Peyer's patch (tissue), 4 donors: ENCODE measurements around the gene PLAGL2. TPM values are rescaled to one million over a fixed set of nuclear protein-coding genes. Genes with fewer than 3 reads are reported as not detected.
"Not testable (repeated sequence)": the region's sequence is repeated elsewhere in the genome, so short reads cannot be mapped to it uniquely, and the experiment has no call there.

Source experiments
- DNase-seq, 3 donors: peaks; one replicate each; pipeline ENCODE4 v3.0.0-alpha.2; 2017 to 2019
- H3K27ac ChIP-seq, 4 donors: fragments of 200-600 bp; sonication (generic); one replicate each; pipeline ENCODE4 v1.5.1; 2016 to 2019
- H3K27me3 ChIP-seq, 2 donors: fragments of 200-600 bp; sonication (generic); one replicate each; pipeline ENCODE4 v1.5.1; 2019
- H3K36me3 ChIP-seq, 3 donors: fragments of 200-600 bp; sonication (generic); one replicate each; pipeline ENCODE4 v1.5.1; 2016 to 2019
- H3K4me1 ChIP-seq, 4 donors: fragments of 200-600 bp; sonication (generic); one replicate each; pipeline ENCODE4 v1.5.1; 2016 to 2019
- H3K4me3 ChIP-seq, 4 donors: fragments of 200-600 bp; sonication (generic); 1 replicate in 3 of 4; 2 replicates in 1 of 4; pipeline ENCODE4 v1.5.1; 2016 to 2019; ENCODE audit warnings: mild to moderate bottlenecking in 1 of 4
- H3K9me3 ChIP-seq, 4 donors: fragments of 200-600 bp; sonication (generic); one replicate each; pipeline ENCODE4 v1.5.1; 2016 to 2019; ENCODE audit warnings: mild to moderate bottlenecking in 1 of 4
- POLR2A ChIP-seq, 2 donors: fragments of 450-650 bp; IDR thresholded peaks; one replicate each; pipeline ENCODE4 v1.5.1; 2017; ENCODE audit warnings: antibody characterized with exemption in 2 of 2, mild to moderate bottlenecking in 2 of 2, moderate library complexity in 2 of 2
- total RNA-seq, 4 donors: library from RNA; depleted of rRNA; stranded (reverse); fragments of >200 nt; gene quantifications; one replicate each; pipeline ENCODE4 v1.1.0, GENCODE V29; 2016
- TF ChIP-seq, protein P1 (sequence below), 6 experiments: fragments of 450-650 bp in 4 of 6; fragments of 200-600 bp in 2 of 6; sonication (generic) in 1 of 6; IDR thresholded peaks; one replicate each; pipeline ENCODE4 v1.5.1; 2017 to 2019; ENCODE audit warnings: antibody characterized with exemption in 6 of 6, mild to moderate bottlenecking in 3 of 6, moderate library complexity in 1 of 6

Gene PLAGL2
- total RNA-seq, 4 donors from 2014 or later: 5.8 to 55.9 (median 25.8) TPM

DNA sequence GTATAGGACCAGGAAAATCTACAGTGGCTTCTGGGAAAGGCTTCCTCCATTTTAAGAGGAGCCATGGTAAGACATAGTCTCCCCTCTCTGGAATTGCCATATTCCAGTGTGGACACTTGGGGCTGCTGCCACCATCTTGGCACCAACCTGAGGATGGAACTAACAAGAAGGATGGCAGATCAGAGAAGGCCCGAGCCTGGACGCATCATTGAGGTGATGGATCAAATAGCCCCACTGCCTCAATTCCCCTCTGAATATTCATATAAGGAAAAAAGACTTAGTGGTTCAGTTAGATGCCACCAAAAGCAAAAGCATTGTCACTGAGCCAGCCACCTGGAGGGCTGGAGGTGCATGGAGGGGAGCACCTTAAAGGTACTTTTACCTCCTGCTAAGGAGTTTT is 25.9 kb downstream of the PLAGL2 start:
- H3K9me3 ChIP-seq: no peaks in the 10 kb centered on the region
- no peaks in the 10 kb centered on the region for H3K27me3 ChIP-seq
- H3K4me3 ChIP-seq: no peak overlapping the region
- TF ChIP-seq, protein P1, sequence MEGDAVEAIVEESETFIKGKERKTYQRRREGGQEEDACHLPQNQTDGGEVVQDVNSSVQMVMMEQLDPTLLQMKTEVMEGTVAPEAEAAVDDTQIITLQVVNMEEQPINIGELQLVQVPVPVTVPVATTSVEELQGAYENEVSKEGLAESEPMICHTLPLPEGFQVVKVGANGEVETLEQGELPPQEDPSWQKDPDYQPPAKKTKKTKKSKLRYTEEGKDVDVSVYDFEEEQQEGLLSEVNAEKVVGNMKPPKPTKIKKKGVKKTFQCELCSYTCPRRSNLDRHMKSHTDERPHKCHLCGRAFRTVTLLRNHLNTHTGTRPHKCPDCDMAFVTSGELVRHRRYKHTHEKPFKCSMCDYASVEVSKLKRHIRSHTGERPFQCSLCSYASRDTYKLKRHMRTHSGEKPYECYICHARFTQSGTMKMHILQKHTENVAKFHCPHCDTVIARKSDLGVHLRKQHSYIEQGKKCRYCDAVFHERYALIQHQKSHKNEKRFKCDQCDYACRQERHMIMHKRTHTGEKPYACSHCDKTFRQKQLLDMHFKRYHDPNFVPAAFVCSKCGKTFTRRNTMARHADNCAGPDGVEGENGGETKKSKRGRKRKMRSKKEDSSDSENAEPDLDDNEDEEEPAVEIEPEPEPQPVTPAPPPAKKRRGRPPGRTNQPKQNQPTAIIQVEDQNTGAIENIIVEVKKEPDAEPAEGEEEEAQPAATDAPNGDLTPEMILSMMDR (IDR thresholded peaks at IDR 0.05): no peak
- TF ChIP-seq POLR2A (IDR thresholded peaks at IDR 0.05): no peak
- H3K4me1 ChIP-seq: no peaks in the 10 kb centered on the region
- DNase-seq: peak in 1 of 3 donors; percentile 29
- H3K27ac ChIP-seq: peak overlapping the region in 3 of 4 donors; percentile 16 to 92 (median 79)
- no peaks in the 10 kb centered on the region for H3K36me3 ChIP-seq

DNA sequence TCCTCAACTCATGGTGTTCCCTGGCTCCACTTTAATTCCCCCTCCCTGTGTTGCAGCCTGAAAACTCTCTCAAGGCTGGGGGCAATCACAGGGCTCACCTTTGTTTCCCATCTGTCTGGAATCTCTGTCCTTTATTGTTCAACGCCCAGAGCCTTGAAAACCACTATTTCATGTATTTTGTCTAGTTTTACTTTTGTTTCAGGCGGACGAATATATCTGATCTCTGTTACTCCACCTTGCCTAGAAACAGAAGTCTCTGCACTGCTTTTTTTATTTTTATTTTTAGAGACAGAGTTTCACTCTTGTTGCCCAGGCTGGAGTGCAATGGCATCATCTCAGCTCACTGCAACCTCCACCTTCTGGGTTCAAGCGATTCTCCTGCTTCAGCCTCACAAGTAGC is 27.6 kb downstream of the PLAGL2 start:
- Histone ChIP-seq H3K4me1 (no peaks in the 10 kb centered on the region), H3K36me3 (no peaks in the 10 kb centered on the region), H3K27me3 (no peaks in the 10 kb centered on the region), H3K4me3 (no peak overlapping the region), H3K27ac (no peak overlapping the region), H3K9me3 (no peaks in the 10 kb centered on the region)
- no peak for TF ChIP-seq POLR2A (IDR thresholded peaks at IDR 0.05)
- TF ChIP-seq, protein P1 (IDR thresholded peaks at IDR 0.05): no peak
- no peak for DNase-seq

GRCh38 chr20:32179515-32179914 is 28.0 kb downstream of the PLAGL2 start:
- no peaks in the 10 kb centered on the region for H3K9me3 ChIP-seq
- H3K27me3 ChIP-seq: no peaks in the 10 kb centered on the region
- H3K4me1 ChIP-seq: no peaks in the 10 kb centered on the region
- H3K27ac ChIP-seq: no peak overlapping the region
- no peaks in the 10 kb centered on the region for H3K36me3 ChIP-seq
- peak in 1 of 3 donors; percentile 11 for DNase-seq
- TF ChIP-seq, protein P1 (IDR thresholded peaks at IDR 0.05): no peak
- no peak for TF ChIP-seq POLR2A (IDR thresholded peaks at IDR 0.05)
- H3K4me3 ChIP-seq: no peak overlapping the region

- not testable (repeated sequence) for H3K4me3 ChIP-seq, H3K36me3 ChIP-seq, H3K4me1 ChIP-seq, H3K9me3 ChIP-seq, H3K27me3 ChIP-seq, H3K27ac ChIP-seq
- DNase-seq: peak in 1 of 3 donors; percentile 26
Observed at GRCh38 chr20:32177696-32178095, 29.8 kb downstream of the PLAGL2 start.

DNA sequence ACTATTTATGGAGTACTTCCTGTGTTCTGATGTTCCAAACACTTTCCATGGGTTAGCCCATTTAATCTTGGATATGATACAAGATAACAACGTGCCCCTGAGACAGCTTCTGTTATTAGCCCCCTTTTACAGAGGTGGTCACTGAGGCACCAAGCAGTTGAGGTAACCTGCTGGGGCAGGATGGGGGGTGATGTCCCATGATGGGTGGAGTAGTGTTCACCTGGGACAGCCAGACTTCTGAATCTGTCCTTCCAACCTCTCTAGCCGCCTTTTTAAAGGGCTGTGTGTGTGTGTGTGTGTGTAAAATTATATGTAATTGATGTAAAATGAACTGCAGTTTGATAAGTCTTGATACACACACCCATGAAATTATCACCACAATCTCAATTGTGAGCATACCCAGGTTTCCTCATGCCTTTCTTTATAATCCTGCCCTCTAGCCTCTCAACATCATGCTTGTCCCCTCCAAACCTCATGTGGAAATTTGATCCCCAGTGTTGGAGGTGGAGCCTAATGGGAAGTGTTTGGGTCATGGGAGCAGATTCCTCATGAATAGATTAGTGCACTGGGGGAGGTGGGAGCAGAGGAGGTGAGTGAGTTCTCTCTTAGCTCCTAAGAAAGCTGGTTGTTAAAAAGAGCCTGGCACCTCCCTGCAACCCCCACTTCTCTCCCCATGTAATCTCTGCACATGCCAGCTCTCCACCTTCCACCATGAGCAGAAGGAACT is 39.2 kb downstream of the PLAGL2 start:
- no peak overlapping the region for H3K27ac ChIP-seq
- no peak overlapping the region for H3K4me3 ChIP-seq
- no peak for TF ChIP-seq POLR2A (IDR thresholded peaks at IDR 0.05)
- TF ChIP-seq, protein P1 (IDR thresholded peaks at IDR 0.05): no peak
- peaks cover 0 to 43% (median 0%) of the 10 kb centered on the region in 3 donors for H3K36me3 ChIP-seq
- H3K9me3 ChIP-seq: no peaks in the 10 kb centered on the region
- peak in 1 of 3 donors; percentile 5 for DNase-seq
- no peaks in the 10 kb centered on the region for H3K4me1 ChIP-seq
- H3K27me3 ChIP-seq: no peaks in the 10 kb centered on the region

GRCh38 chr20:32167552-32167951 is 40.0 kb downstream of the PLAGL2 start:
- Histone ChIP-seq H3K4me1 (no peaks in the 10 kb centered on the region), H3K4me3 (no peak overlapping the region), H3K27ac (no peak overlapping the region), H3K27me3 (no peaks in the 10 kb centered on the region), H3K36me3 (peaks cover 0 to 50% (median 0%) of the 10 kb centered on the region in 3 donors), H3K9me3 (no peaks in the 10 kb centered on the region)
- TF ChIP-seq, protein P1 (IDR thresholded peaks at IDR 0.05): no peak
- no peak for TF ChIP-seq POLR2A (IDR thresholded peaks at IDR 0.05)
- DNase-seq: peak in 1 of 3 donors; percentile 7
